Right lobe of liver (tissue), 6 donors: ENCODE data around the gene ICE1. TPM values are rescaled to one million over a fixed set of nuclear protein-coding genes. Genes with fewer than 3 reads are reported as not detected.
A peak's percentile ranks its signal among the peaks of the same experiment; 100 is the strongest.

Experiments used
- ATAC-seq, 4 donors: fragments of 200-7000 bp; cut with Tn5 transposase; one replicate each; pipeline ENCODE4 v1.9.1; 2020; ENCODE audit warnings: mild to moderate bottlenecking in 4 of 4, moderate library complexity in 4 of 4
- DNase-seq, 3 donors: peaks; one replicate each; pipeline ENCODE4 v3.0.0-alpha.2; 2020
- H3K27ac ChIP-seq, 3 donors: fragments of 200-600 bp; one replicate each; pipeline ENCODE4 v1.8.0; 2022
- H3K27me3 ChIP-seq, 2 donors: fragments of 200-600 bp; one replicate each; pipeline ENCODE4 v1.8.0; 2022
- H3K36me3 ChIP-seq, 4 donors: fragments of 200-600 bp; sonication (generic) in 1 of 4; one replicate each; pipeline versions ENCODE4 v1.5.1 to v1.8.0; 2017 to 2022; ENCODE audit warnings: control low read depth in 1 of 4
- H3K4me1 ChIP-seq, 4 donors: fragments of 200-600 bp; sonication (generic) in 1 of 4; one replicate each; pipeline versions ENCODE4 v1.5.1 to v1.8.0; 2017 to 2022; ENCODE audit warnings: control low read depth in 1 of 4
- H3K4me3 ChIP-seq, 3 donors: fragments of 200-600 bp; one replicate each; pipeline ENCODE4 v1.8.0; 2022
- H3K9me3 ChIP-seq, 4 donors: fragments of 200-600 bp; sonication (generic) in 1 of 4; one replicate each; pipeline versions ENCODE4 v1.5.1 to v1.8.0; 2017 to 2022; ENCODE audit warnings: control low read depth in 1 of 4
- CTCF ChIP-seq, 4 donors: fragments of 200-600 bp in 3 of 4; fragments of 450-650 bp in 1 of 4; IDR thresholded peaks; one replicate each; pipeline versions ENCODE4 v1.5.1 to v1.8.0; 2016 to 2022; ENCODE audit warnings: antibody characterized with exemption in 4 of 4, mild to moderate bottlenecking in 2 of 4
- POLR2A ChIP-seq: fragments of 450-650 bp; IDR thresholded peaks from one replicate; pipeline ENCODE4 v1.6.1; 2017; ENCODE audit warnings: antibody characterized with exemption, mild to moderate bottlenecking
- WGBS: methylation state at CpG from one replicate; pipeline ENCODE4 v1.1.6; 2018; ENCODE audit warnings: low coverage, low lambda C conversion rate; ENCODE audit not compliant: insufficient coverage; ENCODE audit errors: missing lambda C conversion rate; 5-methylcytosine and 5-hydroxymethylcytosine counted together
- intact Hi-C, 2 donors: fragments of 100-400 bp; cut with DNase I; formaldehyde crosslinking; loops; one replicate each; pipeline versions ENCODE4 v1.11.2 to v1.14.1; 2022
- total RNA-seq, 6 experiments: library from RNA; depleted of rRNA in 2 of 6; stranded (reverse); fragments of >200 nt in 2 of 6; fragmentation: NEBNext Ultra II Directional in 3 of 6; extraction: Animal tissue kit (Norgen Biotek cat#: 25700) in 3 of 6; gene quantifications; one replicate each; pipeline versions ENCODE4 v1.1.0 to v1.2.4, GENCODE V29; 2016 to 2023
- donor health status: DM: no; HTN: yes; CAD: no.
- donor health status: DM: no; HTN: no; CAD: no.
- donor health status: DM: no; HTN: no; CAD: no.
- donor health status: DM: no; HTN: yes; CAD: no.
- donor health status: DM: no; HTN: yes; CAD: no.

Gene ICE1
- total RNA-seq, 6 experiments from 2014 or later = 8.2 to 10.7 (median 10.4) TPM

- 29% methylated on average over 11 of the region's 11 CpGs for WGBS
- Histone ChIP-seq H3K27ac (no peak overlapping the region), H3K36me3 (no peaks in the 10 kb centered on the region), H3K27me3 (no peaks in the 10 kb centered on the region), H3K4me3 (no peak overlapping the region), H3K9me3 (no peaks in the 10 kb centered on the region), H3K4me1 (peaks cover 0 to 26% (median 10%) of the 10 kb centered on the region in 4 donors)
- no peak for ATAC-seq
- TF ChIP-seq POLR2A (no peak), CTCF (IDR thresholded peaks at IDR 0.05) (peak; percentile 61 to 74 (median 65))
- intact Hi-C loops = loop anchor here (10.0 kb wide), 2 partner anchors 275 to 545 kb away; partner anchors contain the start of gene ADAMTS16 (in 1 of the 2)
- DNase-seq = no peak
These were observed 2.9 kb upstream of the ICE1 start for GRCh38 chr5:5419291-5420210.

- intact Hi-C loops = no loop called here
- TF ChIP-seq POLR2A = no peak
- no peak for TF ChIP-seq CTCF (IDR thresholded peaks at IDR 0.05)
- Histone ChIP-seq H3K4me1 (peaks cover 0 to 26% (median 10%) of the 10 kb centered on the region in 4 donors), H3K27ac (no peak overlapping the region), H3K4me3 (no peak overlapping the region), H3K36me3 (no peaks in the 10 kb centered on the region), H3K9me3 (no peaks in the 10 kb centered on the region), H3K27me3 (no peaks in the 10 kb centered on the region)
- ATAC-seq (no peak), DNase-seq (no peak)
- 58% methylated on average over 3 of the region's 3 CpGs for WGBS
These were observed 2.2 kb upstream of the ICE1 start for GRCh38 chr5:5420251-5420650.

- ATAC-seq = no peak
- Histone ChIP-seq H3K4me3 (peak overlapping the region; percentile 92 to 95 (median 93)), H3K27me3 (no peaks in the 10 kb centered on the region), H3K9me3 (no peaks in the 10 kb centered on the region), H3K27ac (peak overlapping the region; percentile 89 to 99 (median 99)), H3K4me1 (peaks cover 0 to 26% (median 10%) of the 10 kb centered on the region in 4 donors), H3K36me3 (no peaks in the 10 kb centered on the region)
- intact Hi-C loops = no loop called here
- TF ChIP-seq CTCF (IDR thresholded peaks at IDR 0.05) (no peak), POLR2A (no peak)
- 18% methylated on average over 24 of the region's 24 CpGs for WGBS
- DNase-seq = no peak
These were observed 1.1 kb upstream of the ICE1 start for GRCh38 chr5:5421149-5421960.

GRCh38 chr5:5422819-5423515, 490 bp downstream of the ICE1 start:
- Histone ChIP-seq H3K27ac (peak overlapping the region; percentile 89 to 99 (median 99)), H3K36me3 (no peaks in the 10 kb centered on the region), H3K4me1 (peaks cover 0 to 26% (median 10%) of the 10 kb centered on the region in 4 donors), H3K9me3 (no peaks in the 10 kb centered on the region), H3K4me3 (peak overlapping the region; percentile 92 to 95 (median 93)), H3K27me3 (no peaks in the 10 kb centered on the region)
- TF ChIP-seq POLR2A (no peak), CTCF (IDR thresholded peaks at IDR 0.05) (no peak)
- whole genome bisulfite sequencing = 2% methylated on average over 16 of the region's 58 CpGs
- DNase-seq (no peak), ATAC-seq (peak in 1 of 4 donors; percentile 1)
- intact Hi-C loops = no loop called here
